Left lung (tissue), 10 donors: ENCODE data around the gene KRTAP4-12. TPM values are rescaled to one million over a fixed set of nuclear protein-coding genes. Genes with fewer than 3 reads are reported as not detected.
"Not testable (repeated sequence)": the region's sequence is repeated elsewhere in the genome, so short reads cannot be mapped to it uniquely, and the experiment has no call there.

Experiments used
- ATAC-seq: fragments of 200-7000 bp; cut with Tn5 transposase; one replicate; pipeline ENCODE4 v1.9.1; 2020; ENCODE audit warnings: moderate library complexity
- DNase-seq, 4 donors: peaks; one replicate each; pipeline ENCODE4 v3.0.0-alpha.2; 2013 to 2020
- H3K27ac ChIP-seq, 2 donors: fragments of 200-600 bp; sonication (generic) in 1 of 2; one replicate each; pipeline versions ENCODE4 v1.5.0 to v1.8.0; 2020 to 2021
- H3K27me3 ChIP-seq, 2 donors: fragments of 200-600 bp; sonication (generic) in 1 of 2; one replicate each; pipeline versions ENCODE4 v1.5.0 to v1.8.0; 2020 to 2021
- H3K36me3 ChIP-seq, 2 donors: fragments of 200-600 bp; sonication (generic) in 1 of 2; one replicate each; pipeline versions ENCODE4 v1.5.0 to v1.8.0; 2020 to 2021
- H3K4me1 ChIP-seq, 2 donors: fragments of 200-600 bp; one replicate each; pipeline ENCODE4 v1.8.0; 2021
- H3K4me3 ChIP-seq, 2 donors: fragments of 200-600 bp; sonication (generic) in 1 of 2; one replicate each; pipeline versions ENCODE4 v1.5.0 to v1.8.0; 2020 to 2021; ENCODE audit warnings: mild to moderate bottlenecking in 1 of 2
- H3K9me3 ChIP-seq, 2 donors: fragments of 200-600 bp; sonication (generic) in 1 of 2; one replicate each; pipeline versions ENCODE4 v1.5.0 to v1.8.0; 2020 to 2021
- intact Hi-C, 2 donors: fragments of 100-400 bp; cut with DNase I; formaldehyde crosslinking; loops; one replicate each; pipeline versions ENCODE4 v1.11.2 to v1.14.2; 2022
- polyA plus RNA-seq, 6 donors: library from polyadenylated mRNA; unstranded; fragments of 120-200 nt; gene quantifications; one replicate each; pipeline ENCODE4 v1.2.1, GENCODE V29; 2013; ENCODE audit not compliant: insufficient read length in 6 of 6
- total RNA-seq, 2 donors: library from RNA; stranded (reverse); fragmentation: NEBNext Ultra II Directional; extraction: Animal tissue kit (Norgen Biotek cat#: 25700); gene quantifications; one replicate each; pipeline ENCODE4 v1.2.1, GENCODE V29; 2021
- TF ChIP-seq, protein P1 (sequence below), 2 donors: fragments of 200-600 bp; sonication (generic) in 1 of 2; IDR thresholded peaks; one replicate each; pipeline versions ENCODE4 v1.5.0 to v1.8.0; 2021; ENCODE audit warnings: antibody characterized with exemption in 2 of 2
- donor health status: DM: no; HTN: yes; CAD: no.
- donor health status: DM: no; HTN: no; CAD: no.

The KRTAP4-12 gene
- total and polyA plus RNA-seq, 8 donors = not detected

DNA sequence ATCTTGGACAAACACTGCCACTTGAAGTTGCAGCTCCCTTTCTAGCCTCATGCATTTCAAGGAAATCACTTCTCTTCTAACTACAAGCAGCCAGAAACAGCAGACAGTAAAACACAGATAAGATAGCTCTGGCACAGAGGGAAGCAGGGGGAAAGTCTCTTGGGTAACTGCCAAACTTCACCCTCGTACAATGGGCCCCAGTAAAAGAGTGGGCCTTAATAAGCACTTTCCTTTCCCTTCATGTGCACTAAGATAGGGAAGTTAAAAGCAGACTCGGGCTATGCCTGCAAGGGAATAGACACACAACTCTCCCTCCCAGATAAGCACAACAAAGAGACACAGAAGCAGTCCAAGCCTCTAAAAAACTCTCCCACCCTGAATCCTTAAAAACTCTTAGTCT lies 29.9 kb upstream of the KRTAP4-12 start:
- H3K27ac ChIP-seq = no peak overlapping the region
- H3K9me3 ChIP-seq = no peaks in the 10 kb centered on the region
- TF ChIP-seq, protein P1, sequence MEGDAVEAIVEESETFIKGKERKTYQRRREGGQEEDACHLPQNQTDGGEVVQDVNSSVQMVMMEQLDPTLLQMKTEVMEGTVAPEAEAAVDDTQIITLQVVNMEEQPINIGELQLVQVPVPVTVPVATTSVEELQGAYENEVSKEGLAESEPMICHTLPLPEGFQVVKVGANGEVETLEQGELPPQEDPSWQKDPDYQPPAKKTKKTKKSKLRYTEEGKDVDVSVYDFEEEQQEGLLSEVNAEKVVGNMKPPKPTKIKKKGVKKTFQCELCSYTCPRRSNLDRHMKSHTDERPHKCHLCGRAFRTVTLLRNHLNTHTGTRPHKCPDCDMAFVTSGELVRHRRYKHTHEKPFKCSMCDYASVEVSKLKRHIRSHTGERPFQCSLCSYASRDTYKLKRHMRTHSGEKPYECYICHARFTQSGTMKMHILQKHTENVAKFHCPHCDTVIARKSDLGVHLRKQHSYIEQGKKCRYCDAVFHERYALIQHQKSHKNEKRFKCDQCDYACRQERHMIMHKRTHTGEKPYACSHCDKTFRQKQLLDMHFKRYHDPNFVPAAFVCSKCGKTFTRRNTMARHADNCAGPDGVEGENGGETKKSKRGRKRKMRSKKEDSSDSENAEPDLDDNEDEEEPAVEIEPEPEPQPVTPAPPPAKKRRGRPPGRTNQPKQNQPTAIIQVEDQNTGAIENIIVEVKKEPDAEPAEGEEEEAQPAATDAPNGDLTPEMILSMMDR (IDR thresholded peaks at IDR 0.05) = no peak
- H3K4me1 ChIP-seq = no peaks in the 10 kb centered on the region
- DNase-seq (no peak), ATAC-seq (no peak)
- no peak overlapping the region for H3K4me3 ChIP-seq
- intact Hi-C loops = no loop called here
- no peaks in the 10 kb centered on the region for H3K36me3 ChIP-seq
- H3K27me3 ChIP-seq = peaks cover 0 to 11% of the 10 kb centered on the region in 2 donors

GRCh38 chr17:41151525-41151924 lies 27.5 kb upstream of the KRTAP4-12 start:
- no peaks in the 10 kb centered on the region for H3K4me1 ChIP-seq
- peaks cover 0 to 11% of the 10 kb centered on the region in 2 donors for H3K27me3 ChIP-seq
- no peak for ATAC-seq
- intact Hi-C loops = no loop called here
- H3K27ac ChIP-seq = no peak overlapping the region
- H3K4me3 ChIP-seq = no peak overlapping the region
- H3K9me3 ChIP-seq = no peaks in the 10 kb centered on the region
- no peaks in the 10 kb centered on the region for H3K36me3 ChIP-seq
- no peak for DNase-seq
- TF ChIP-seq, protein P1 (IDR thresholded peaks at IDR 0.05) = no peak

DNA sequence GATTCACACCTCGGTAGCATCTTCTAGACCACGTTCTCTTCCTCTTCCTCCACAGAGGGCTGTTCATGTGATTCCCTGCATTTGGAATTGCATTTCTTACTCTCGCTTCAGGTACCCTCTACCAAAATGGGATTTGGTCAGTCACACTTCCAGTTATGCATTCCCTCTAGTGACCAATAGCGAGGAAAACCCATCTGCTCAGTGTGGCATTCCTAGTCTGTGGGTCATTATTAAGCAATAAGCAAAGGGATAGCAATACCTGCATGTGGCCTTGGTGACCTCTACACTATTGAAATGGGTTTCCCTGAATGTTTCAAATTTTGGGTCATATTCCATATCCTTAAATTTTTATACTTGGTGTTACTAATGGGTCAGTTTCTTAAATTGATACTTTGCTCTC lies 26.0 kb upstream of the KRTAP4-12 start:
- Histone ChIP-seq H3K9me3 (no peaks in the 10 kb centered on the region), H3K4me3 (no peak overlapping the region), H3K27ac (no peak overlapping the region), H3K27me3 (peaks cover 0 to 10% of the 10 kb centered on the region in 2 donors), H3K4me1 (no peaks in the 10 kb centered on the region), H3K36me3 (no peaks in the 10 kb centered on the region)
- intact Hi-C loops = no loop called here
- TF ChIP-seq, protein P1 (IDR thresholded peaks at IDR 0.05) = no peak
- DNase-seq (no peak), ATAC-seq (no peak)

GRCh38 chr17:41149652-41149985 lies 25.6 kb upstream of the KRTAP4-12 start, which contains the start of gene KRTAP4-5:
Gene KRTAP4-5, minus strand, starts transcription at chr17:41149825. Its CDS starts 58 bp downstream, at chr17:41149767.
- intact Hi-C loops = no loop called here
- TF ChIP-seq, protein P1 (IDR thresholded peaks at IDR 0.05) = no peak
- ATAC-seq (no peak), DNase-seq (no peak)
- Histone ChIP-seq H3K36me3 (no peaks in the 10 kb centered on the region), H3K4me1 (no peaks in the 10 kb centered on the region), H3K27ac (no peak within 1 kb of the TSS), H3K4me3 (no peak within 1 kb of the TSS), H3K27me3 (peaks cover 0 to 6% of the 10 kb centered on the region in 2 donors), H3K9me3 (no peaks in the 10 kb centered on the region)

DNA sequence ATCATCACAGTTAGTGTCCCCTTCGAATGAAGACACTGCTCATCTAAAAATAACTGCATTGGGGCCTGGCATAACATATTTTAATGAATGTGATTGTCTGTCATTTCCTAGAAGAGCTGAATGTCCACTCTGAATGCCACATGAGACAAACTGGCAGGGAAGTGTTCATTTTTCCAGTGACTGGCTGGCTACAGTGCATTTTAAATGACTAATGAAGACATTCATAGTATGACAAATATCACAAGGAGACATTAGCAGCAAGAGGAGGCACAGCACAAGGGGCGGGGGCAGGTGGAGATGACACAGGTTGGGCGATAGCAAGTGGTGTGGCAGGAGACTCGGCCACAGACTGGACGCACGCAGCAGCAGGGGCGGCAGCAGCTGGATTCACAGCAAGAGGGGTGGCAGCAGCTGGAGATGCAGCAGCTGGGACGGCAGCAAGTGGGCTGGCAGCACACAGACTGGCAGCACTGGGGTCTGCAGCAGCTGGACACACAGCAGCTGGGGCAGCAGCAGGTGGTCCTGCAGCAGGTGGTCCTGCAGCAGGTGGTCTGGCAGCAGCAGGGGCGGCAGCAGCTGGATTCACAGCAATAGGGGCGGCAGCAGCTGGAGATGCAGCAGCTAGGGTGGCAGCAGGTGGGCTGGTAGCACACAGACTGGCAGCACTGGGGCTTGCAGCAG lies 25.1 kb upstream of the KRTAP4-12 start:
- DNase-seq, H3K27ac ChIP-seq, H3K27me3 ChIP-seq, H3K36me3 ChIP-seq, H3K4me1 ChIP-seq, intact Hi-C loops, ATAC-seq, H3K4me3 ChIP-seq, H3K9me3 ChIP-seq: not testable (repeated sequence)
